IPS DF 6.9 (cell line): ENCODE data around the gene AK4.

Source experiments
- DNase-seq: peaks from one replicate; pipeline ENCODE4 v3.0.0-alpha.2; 2013; ENCODE audit warnings: low read depth, low spot score
- H3K27ac ChIP-seq: one replicate; pipeline ENCODE4 v1.5.1; 2013; ENCODE audit warnings: low read length, control low read depth
- H3K27me3 ChIP-seq: 2 replicates; pipeline ENCODE4 v1.6.1; 2013; ENCODE audit warnings: mild to moderate bottlenecking, low read length; ENCODE audit not compliant: control insufficient read depth, insufficient read depth
- H3K36me3 ChIP-seq: 2 replicates; pipeline ENCODE4 v1.6.1; 2013; ENCODE audit warnings: low read length; ENCODE audit not compliant: control insufficient read depth, insufficient read depth
- H3K4me1 ChIP-seq: 2 replicates; pipeline ENCODE4 v1.6.1; 2013; ENCODE audit warnings: low read length; ENCODE audit not compliant: control insufficient read depth, insufficient read depth
- H3K4me3 ChIP-seq: 2 replicates; pipeline ENCODE4 v1.5.1; 2013; ENCODE audit warnings: mild to moderate bottlenecking, low read length
- H3K9me3 ChIP-seq: 2 replicates; pipeline ENCODE4 v1.6.1; 2013; ENCODE audit warnings: low read length, inconsistent platforms; ENCODE audit not compliant: control insufficient read depth, insufficient read depth
- WGBS: extraction: QIAGEN DNeasy Blood & Tissue Kit; methylation state at CpG from one replicate; pipeline ENCODE4 v1.1.7; 2013; ENCODE audit warnings: mixed read lengths, missing lambda C conversion rate; ENCODE audit not compliant: insufficient read length, insufficient coverage; 5-methylcytosine and 5-hydroxymethylcytosine counted together

The AK4 gene

DNA sequence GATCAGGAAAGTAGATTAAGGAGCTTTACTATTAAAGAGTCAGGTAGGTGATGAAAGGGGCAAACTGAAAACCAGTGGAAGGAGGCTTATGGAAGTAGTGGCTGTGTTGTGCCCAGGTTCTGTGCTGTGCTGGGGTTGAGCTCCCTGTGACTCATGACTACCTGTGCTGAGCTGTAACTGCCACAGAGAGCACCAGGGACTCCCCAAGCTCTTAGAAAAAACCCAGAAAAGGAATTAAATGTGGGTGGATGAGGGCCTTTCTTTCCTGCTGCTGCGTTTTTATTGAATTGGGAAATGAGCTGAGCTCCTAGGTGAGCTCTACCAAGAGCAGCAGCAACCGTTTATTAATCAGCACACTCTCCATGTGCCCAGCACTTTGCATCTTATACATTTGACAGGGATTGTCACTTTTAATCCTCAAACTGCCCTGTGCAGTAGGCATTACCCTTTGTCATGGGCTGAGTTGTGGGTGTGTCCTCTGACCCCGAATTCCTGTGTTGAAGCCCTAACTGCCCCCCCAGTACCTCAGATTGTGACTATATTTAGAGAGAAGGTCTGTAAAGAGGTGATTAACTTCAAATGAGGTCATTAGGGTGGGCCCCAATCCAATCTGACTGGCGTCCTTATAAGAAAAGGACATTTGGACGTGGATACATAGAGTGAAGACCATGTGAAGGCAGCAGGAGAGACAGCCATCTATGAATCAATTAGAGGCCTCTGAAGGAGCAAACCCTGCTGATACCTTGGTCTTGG is 65.4 kb downstream of the AK4 start:
- 0 out of 2 replicates have a peak, but pooled peaks cover 3% of the 10 kb centered on the region for H3K4me1 ChIP-seq
- WGBS, result no CpG with 5 or more reads among the region's 5 CpGs
- H3K9me3 ChIP-seq, result no peaks in the 10 kb centered on the region
- no peak overlapping the region for H3K4me3 ChIP-seq
- no peaks in the 10 kb centered on the region for H3K36me3 ChIP-seq
- no peak overlapping the region for H3K27ac ChIP-seq
- no peak for DNase-seq
- H3K27me3 ChIP-seq, result no peaks in the 10 kb centered on the region

DNA sequence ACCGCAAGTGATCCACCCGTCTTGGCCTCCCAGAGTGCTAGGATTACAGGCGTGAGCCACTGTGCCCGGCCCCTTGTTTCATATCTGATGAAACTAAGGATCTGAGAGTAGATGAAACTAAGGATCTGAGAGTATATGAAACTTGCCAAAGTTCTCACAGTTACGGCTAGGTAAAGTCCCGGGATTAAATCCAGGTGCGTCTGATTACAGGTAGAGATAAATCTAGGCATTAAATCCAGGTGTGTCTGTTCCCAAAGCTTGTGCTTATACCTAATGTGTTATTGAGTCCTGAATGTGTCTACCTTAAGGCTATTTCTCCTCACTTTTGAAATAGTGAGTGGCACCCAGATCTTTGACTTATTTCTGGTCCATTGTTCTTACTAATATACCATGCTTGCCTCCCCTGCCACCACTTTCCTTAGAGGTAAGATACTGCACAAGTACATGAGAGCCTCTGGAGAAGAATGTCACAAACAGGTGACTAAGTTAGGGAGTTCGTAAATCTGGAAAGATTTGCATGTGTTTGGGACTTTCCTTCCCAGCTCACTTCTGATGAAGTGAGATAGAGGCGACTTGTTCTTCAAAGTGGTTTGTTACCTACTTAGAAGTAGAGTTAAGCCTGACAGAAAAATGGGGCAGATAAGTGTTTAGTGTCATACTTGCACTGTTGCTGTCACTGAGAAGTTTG is 66.5 kb downstream of the AK4 start:
- Histone ChIP-seq H3K27ac (no peak overlapping the region), H3K4me1 (0 out of 2 replicates have a peak, but pooled peaks cover 3% of the 10 kb centered on the region), H3K9me3 (no peaks in the 10 kb centered on the region), H3K4me3 (no peak overlapping the region), H3K36me3 (no peaks in the 10 kb centered on the region), H3K27me3 (no peaks in the 10 kb centered on the region)
- no peak for DNase-seq
- WGBS, result no CpG with 5 or more reads among the region's 9 CpGs

- WGBS, result no CpG with 5 or more reads among the region's 1 CpG
- no peak for DNase-seq
- H3K4me1 ChIP-seq, result 0 out of 2 replicates have a peak, but pooled peaks cover 3% of the 10 kb centered on the region
Observed at GRCh38 chr1:65216989-65217388, 69.0 kb downstream of the AK4 start.

DNA sequence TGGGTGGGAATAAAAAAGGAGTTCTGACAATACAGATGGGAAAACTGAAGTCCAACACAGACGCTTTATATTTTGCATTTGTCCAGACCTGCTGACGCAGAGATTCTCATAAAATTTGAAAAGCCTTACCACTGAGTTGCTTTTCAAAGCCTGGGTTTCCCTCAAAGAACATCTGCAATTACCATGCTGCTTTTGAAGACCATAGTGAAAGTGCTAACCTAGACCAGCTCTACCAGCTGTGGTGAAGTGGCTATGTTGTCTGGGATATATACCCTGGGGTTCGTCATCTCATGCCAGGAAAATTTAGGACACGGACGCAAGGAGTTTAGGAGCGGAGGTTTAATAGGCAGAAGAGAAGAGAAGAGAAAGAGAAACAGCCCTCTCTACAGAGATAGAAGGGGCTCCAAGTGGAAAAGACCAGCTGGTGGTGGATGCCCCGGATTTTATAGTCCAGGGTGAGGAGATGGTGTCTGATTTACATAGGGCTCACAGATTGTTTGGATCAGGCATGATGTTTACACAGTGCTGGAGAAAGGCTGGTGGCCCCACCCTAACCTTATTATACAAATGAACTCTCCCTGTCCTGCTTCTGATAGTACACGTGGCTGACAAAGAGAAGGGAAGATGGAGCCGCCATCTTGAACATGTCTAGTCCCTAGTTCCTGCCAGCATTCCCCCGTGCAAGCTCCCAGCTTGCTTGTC is 73.8 kb downstream of the AK4 start:
- Histone ChIP-seq H3K27ac (no peak overlapping the region), H3K9me3 (no peaks in the 10 kb centered on the region), H3K27me3 (no peaks in the 10 kb centered on the region), H3K36me3 (no peaks in the 10 kb centered on the region; the same call in 1 of the 2 replicates), H3K4me1 (0 out of 2 replicates have a peak, but pooled peaks cover 3% of the 10 kb centered on the region), H3K4me3 (no peak overlapping the region)
- no CpG with 5 or more reads among the region's 10 CpGs for WGBS
- no peak for DNase-seq

More at GRCh38 chr1:65216989-65217388, 69.0 kb downstream of the AK4 start:
- Histone ChIP-seq H3K4me3 (no peak overlapping the region), H3K27me3 (no peaks in the 10 kb centered on the region), H3K27ac (no peak overlapping the region), H3K36me3 (no peaks in the 10 kb centered on the region), H3K9me3 (no peaks in the 10 kb centered on the region)

DNA sequence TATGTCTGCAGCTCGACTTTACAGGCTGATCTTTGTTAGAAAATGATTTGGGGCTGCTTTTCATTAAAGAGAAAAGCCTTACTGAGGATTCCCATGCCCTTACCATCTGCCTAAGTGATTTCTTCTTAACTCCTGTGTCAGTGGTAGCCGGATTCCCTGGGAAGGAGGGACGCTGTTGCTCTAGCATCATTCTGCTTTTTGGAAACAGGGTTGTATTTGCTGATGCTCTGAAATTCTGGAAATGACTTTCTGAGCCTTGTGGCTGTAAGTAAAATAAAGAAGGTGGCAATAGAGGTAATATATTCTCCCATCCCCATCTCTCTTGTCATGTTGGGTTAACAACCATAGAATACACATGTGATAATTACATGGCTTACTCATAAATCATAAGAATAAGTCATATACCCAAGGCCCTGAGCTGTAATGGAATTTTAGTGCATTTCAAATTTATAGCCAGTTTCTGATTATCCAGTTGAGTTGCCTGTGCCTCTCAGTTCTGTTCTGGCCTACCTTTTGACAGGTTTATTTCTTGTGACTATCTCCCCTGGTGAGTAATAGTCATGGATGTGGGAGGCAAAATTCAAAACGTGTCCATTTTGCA is 74.4 kb downstream of the AK4 start:
- no peak for DNase-seq
- no peaks in the 10 kb centered on the region for H3K9me3 ChIP-seq
- no peaks in the 10 kb centered on the region; the same call in 1 of the 2 replicates for H3K36me3 ChIP-seq
- no peaks in the 10 kb centered on the region for H3K27me3 ChIP-seq
- no peak overlapping the region for H3K27ac ChIP-seq
- H3K4me1 ChIP-seq, result no peaks in the 10 kb centered on the region
- no CpG with 5 or more reads among the region's 4 CpGs for WGBS
- H3K4me3 ChIP-seq, result no peak overlapping the region

GRCh38 chr1:65224681-65225091 is 76.7 kb downstream of the AK4 start:
- Histone ChIP-seq H3K4me1 (no peaks in the 10 kb centered on the region), H3K9me3 (no peaks in the 10 kb centered on the region), H3K36me3 (peaks cover 4% of the 10 kb centered on the region; the same call in 1 of the 2 replicates), H3K27me3 (no peaks in the 10 kb centered on the region), H3K4me3 (no peak overlapping the region), H3K27ac (no peak overlapping the region)
- WGBS, result no CpG with 5 or more reads among the region's 6 CpGs
- no peak for DNase-seq

GRCh38 chr1:65225179-65225578 is 77.2 kb downstream of the AK4 start:
- no peak overlapping the region for H3K4me3 ChIP-seq
- no peaks in the 10 kb centered on the region for H3K4me1 ChIP-seq
- no CpG with 5 or more reads among the region's 3 CpGs for WGBS
- no peak overlapping the region for H3K27ac ChIP-seq
- no peak for DNase-seq
- no peaks in the 10 kb centered on the region for H3K9me3 ChIP-seq
- no peaks in the 10 kb centered on the region for H3K27me3 ChIP-seq
- H3K36me3 ChIP-seq, result peaks cover 4% of the 10 kb centered on the region; the same call in 1 of the 2 replicates

DNA sequence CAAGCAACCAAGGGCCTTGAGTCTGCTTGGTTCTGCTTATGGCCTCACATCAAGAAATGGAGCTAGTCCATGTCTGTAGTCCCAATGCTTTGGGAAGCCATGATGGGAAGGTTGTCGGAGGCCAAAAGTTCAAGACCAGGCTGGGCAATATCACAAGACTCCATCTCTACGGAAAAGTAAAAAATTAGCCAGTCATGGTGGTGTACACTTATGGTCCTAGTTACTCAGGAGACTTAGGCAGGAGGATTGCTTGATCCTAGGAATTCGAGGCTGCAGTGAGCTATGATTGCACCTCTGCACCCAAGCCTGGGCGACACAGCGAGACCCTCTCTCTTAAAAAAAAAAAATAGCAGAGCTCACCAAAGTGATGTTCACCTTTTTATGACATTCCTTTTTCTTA is 81.2 kb downstream of the AK4 start:
- WGBS, result no CpG with 5 or more reads among the region's 5 CpGs
- no peaks in the 10 kb centered on the region for H3K4me1 ChIP-seq
- no peak overlapping the region for H3K4me3 ChIP-seq
- no peak overlapping the region for H3K27ac ChIP-seq
- peaks cover 4% of the 10 kb centered on the region; the same call in 1 of the 2 replicates for H3K36me3 ChIP-seq
- DNase-seq, result no peak
- H3K9me3 ChIP-seq, result no peaks in the 10 kb centered on the region
- H3K27me3 ChIP-seq, result no peaks in the 10 kb centered on the region

DNA sequence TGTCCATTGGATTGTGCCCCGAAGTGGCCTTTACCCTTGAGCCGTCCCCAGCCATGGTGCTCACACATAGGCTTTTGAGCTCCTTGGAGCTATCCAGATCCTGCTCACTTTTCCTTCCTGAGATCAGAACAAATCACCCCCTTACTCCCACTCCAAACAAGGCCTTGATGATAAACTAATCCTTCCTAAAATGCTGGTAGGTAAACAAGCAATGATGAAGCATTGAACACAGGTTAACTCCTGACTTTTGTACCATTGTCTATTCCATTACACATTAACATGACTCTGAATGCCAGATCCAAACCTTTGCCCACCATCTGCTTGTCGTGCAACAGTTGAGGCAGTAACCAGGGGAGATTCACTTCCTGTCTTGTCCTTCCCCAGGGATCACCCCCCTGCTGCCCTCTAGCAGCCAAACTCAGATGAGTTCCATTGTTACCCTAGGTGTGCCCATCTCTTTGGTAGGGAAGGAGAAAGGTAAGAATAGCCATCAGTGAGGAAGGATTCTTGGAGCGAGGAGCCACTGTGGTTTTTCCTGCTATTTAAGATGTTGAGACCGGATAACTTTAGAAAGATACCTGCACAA is 81.8 kb downstream of the AK4 start:
- no peak for DNase-seq
- Histone ChIP-seq H3K4me3 (no peak overlapping the region), H3K36me3 (peaks cover 4% of the 10 kb centered on the region; the same call in 1 of the 2 replicates), H3K9me3 (no peaks in the 10 kb centered on the region), H3K27me3 (no peaks in the 10 kb centered on the region), H3K4me1 (no peaks in the 10 kb centered on the region), H3K27ac (no peak overlapping the region)
- no CpG with 5 or more reads among the region's 5 CpGs for WGBS
